ENCODE data around the gene CISTR. TPM values are rescaled to one million over a fixed set of nuclear protein-coding genes. Genes with fewer than 3 reads are reported as not detected.

CISTR gene
- total RNA-seq, 6 experiments from 2014 or later: not detected

DNA sequence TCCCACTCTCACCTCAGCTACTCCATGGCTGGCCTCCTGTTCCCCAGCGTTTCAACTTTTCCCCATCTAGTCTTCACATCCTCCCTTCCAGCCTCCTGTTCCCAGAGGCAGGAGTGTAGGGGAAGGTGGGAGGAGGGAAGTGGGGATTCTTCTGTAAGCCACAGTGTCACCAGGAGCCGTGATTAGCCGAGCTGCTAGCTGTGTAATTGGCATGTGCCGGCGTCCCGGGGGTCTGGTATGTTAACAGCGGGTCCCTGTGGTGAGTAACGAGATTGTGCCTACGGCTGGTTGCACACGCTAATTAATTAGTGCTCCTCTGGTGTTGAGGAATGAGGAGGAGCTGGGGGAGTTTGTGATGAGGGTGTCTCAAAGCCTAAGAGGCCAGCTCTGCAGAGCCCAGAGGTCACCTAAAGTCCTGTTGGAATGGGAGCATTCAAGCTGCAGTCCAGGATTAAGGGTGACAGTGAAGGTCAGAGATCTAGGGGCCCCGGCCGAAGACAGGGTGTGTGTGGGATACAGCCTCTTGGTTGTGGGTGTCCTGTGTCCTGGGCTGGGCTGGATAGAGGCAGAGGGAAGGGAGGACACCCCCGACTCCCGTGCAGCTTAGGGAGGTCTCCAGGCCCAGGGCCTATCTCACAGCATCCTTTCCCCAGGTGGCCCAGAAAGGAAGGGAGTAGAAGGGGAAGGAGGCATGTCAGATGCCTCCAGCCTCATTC lies 14.5 kb downstream of the CISTR start:
- DNase-seq (no peak), ATAC-seq (no peak)
- Histone ChIP-seq H3K4me1 (peaks cover 0 to 4% (median 0%) of the 10 kb centered on the region in 4 donors), H3K4me3 (no peak overlapping the region), H3K36me3 (no peaks in the 10 kb centered on the region), H3K27me3 (peaks cover 0 to 10% of the 10 kb centered on the region in 2 donors), H3K27ac (no peak overlapping the region), H3K9me3 (no peaks in the 10 kb centered on the region)
- TF ChIP-seq, protein P1, sequence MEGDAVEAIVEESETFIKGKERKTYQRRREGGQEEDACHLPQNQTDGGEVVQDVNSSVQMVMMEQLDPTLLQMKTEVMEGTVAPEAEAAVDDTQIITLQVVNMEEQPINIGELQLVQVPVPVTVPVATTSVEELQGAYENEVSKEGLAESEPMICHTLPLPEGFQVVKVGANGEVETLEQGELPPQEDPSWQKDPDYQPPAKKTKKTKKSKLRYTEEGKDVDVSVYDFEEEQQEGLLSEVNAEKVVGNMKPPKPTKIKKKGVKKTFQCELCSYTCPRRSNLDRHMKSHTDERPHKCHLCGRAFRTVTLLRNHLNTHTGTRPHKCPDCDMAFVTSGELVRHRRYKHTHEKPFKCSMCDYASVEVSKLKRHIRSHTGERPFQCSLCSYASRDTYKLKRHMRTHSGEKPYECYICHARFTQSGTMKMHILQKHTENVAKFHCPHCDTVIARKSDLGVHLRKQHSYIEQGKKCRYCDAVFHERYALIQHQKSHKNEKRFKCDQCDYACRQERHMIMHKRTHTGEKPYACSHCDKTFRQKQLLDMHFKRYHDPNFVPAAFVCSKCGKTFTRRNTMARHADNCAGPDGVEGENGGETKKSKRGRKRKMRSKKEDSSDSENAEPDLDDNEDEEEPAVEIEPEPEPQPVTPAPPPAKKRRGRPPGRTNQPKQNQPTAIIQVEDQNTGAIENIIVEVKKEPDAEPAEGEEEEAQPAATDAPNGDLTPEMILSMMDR (IDR thresholded peaks at IDR 0.05): no peak
- TF ChIP-seq POLR2A (IDR thresholded peaks at IDR 0.05): no peak
- WGBS (ENCODE audit: insufficient coverage, low coverage, low lambda C conversion rate, missing lambda C conversion rate): 63% methylated on average over 10 of the region's 14 CpGs
- intact Hi-C loops (cut with DNase I): no loop called here

DNA sequence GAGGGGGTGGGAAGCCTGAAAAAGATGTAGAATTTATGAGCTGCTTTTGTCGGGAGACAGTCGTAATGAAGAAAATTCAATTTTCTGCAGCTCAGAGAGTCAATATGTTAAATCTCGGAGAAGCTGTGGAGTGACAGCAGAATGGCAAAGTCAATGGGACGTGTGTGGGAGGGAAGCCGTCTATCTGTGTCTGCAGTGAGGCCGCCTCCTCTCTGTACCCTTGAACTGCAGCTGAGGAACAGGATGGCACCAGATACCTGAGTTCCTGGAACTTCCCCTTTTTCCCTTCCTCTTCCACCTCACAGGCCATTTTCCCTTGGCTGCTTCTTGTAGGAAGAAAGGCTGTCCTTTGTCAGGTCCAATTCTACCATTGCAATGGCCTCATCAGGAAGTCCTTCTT lies 15.2 kb downstream of the CISTR start:
- DNase-seq (no peak), ATAC-seq (no peak)
- Histone ChIP-seq H3K27me3 (peaks cover 0 to 10% of the 10 kb centered on the region in 2 donors), H3K36me3 (no peaks in the 10 kb centered on the region), H3K27ac (no peak overlapping the region), H3K4me1 (peaks cover 0 to 4% (median 0%) of the 10 kb centered on the region in 4 donors), H3K9me3 (no peaks in the 10 kb centered on the region), H3K4me3 (no peak overlapping the region)
- intact Hi-C loops (cut with DNase I): no loop called here
- no peak for TF ChIP-seq POLR2A (IDR thresholded peaks at IDR 0.05)
- TF ChIP-seq, protein P1 (IDR thresholded peaks at IDR 0.05): no peak
- WGBS (ENCODE audit: insufficient coverage, low coverage, low lambda C conversion rate, missing lambda C conversion rate): 73% methylated on average over 6 of the region's 6 CpGs

DNA sequence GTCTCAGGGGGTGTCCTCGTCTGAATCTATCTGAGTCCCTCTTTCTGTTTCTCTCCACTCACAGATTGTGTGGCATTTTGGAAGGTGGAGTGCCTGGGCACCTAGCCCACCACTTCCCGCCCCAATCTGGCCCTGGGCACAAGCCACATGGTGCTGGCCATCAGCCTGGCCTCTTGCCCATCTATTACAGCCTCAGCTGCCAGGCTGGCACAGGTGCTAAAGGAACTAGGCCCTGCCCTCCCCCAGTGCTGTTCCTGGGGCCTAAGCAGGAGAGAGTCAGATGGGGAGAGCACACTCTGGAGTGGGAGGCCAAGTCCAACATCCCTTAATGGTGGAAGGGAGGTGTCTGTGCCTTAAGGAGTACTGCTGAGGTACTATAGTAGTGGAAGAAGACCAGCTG lies 16.2 kb downstream of the CISTR start:
- Histone ChIP-seq H3K27ac (no peak overlapping the region), H3K4me1 (peaks cover 0 to 4% (median 0%) of the 10 kb centered on the region in 4 donors), H3K4me3 (no peak overlapping the region), H3K27me3 (peaks cover 0 to 7% of the 10 kb centered on the region in 2 donors), H3K36me3 (no peaks in the 10 kb centered on the region), H3K9me3 (no peaks in the 10 kb centered on the region)
- TF ChIP-seq POLR2A (IDR thresholded peaks at IDR 0.05): no peak
- TF ChIP-seq, protein P1 (IDR thresholded peaks at IDR 0.05): no peak
- intact Hi-C loops (cut with DNase I): no loop called here
- ATAC-seq (peak; percentile 50 to 68 (median 60)), DNase-seq (peak in 2 of 3 donors; percentile 33 to 75)
- 60% methylated on average over 1 of the region's 2 CpGs for WGBS (ENCODE audit: insufficient coverage, low coverage, low lambda C conversion rate, missing lambda C conversion rate)

DNA sequence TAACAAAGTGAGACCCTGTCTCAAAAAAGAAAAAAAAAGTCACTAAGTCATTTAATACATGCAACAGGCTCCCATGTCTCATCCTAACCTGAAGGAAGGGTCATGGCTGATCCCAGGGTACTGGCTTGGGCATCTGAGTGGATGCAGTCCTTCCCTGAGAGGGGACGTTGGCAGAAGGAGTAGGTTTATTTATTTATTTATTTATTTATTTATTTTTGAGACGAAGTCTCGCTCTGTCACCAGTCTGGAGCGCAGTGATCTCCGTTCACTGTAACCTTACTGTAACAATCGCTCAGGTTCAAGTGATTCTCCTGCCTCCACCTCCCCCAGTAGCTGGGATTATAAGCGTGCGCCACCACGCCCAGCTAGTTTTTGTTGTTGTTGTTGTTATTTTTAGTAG lies 17.4 kb downstream of the CISTR start:
- no peak overlapping the region for H3K4me3 ChIP-seq
- WGBS (ENCODE audit: insufficient coverage, low coverage, low lambda C conversion rate, missing lambda C conversion rate): 88% methylated on average over 9 of the region's 9 CpGs
- TF ChIP-seq POLR2A (IDR thresholded peaks at IDR 0.05): no peak
- TF ChIP-seq, protein P1 (IDR thresholded peaks at IDR 0.05): no peak
- H3K27me3 ChIP-seq: no peaks in the 10 kb centered on the region
- H3K9me3 ChIP-seq: no peaks in the 10 kb centered on the region
- no peaks in the 10 kb centered on the region for H3K36me3 ChIP-seq
- intact Hi-C loops (cut with DNase I): no loop called here
- H3K27ac ChIP-seq: no peak overlapping the region
- DNase-seq (no peak), ATAC-seq (no peak)
- H3K4me1 ChIP-seq: peaks cover 0 to under 1% (median 0%) of the 10 kb centered on the region in 4 donors
